Adipocyte (in vitro differentiated cells): ENCODE measurements around the gene RIBC2.
"Not testable (repeated sequence)": the region's sequence is repeated elsewhere in the genome, so short reads cannot be mapped to it uniquely, and the experiment has no call there.

Experiments used
- DNase-seq: peaks from one replicate; pipeline ENCODE4 v3.0.0-alpha.2; 2015; ENCODE audit warnings: low read depth
- H3K27me3 ChIP-seq: replicated peaks from 2 replicates; pipeline ENCODE4 v1.7.0; 2013; ENCODE audit warnings: mild to moderate bottlenecking, low read length, moderate library complexity; ENCODE audit not compliant: control insufficient read depth, insufficient read depth
- H3K36me3 ChIP-seq: 2 replicates; pipeline ENCODE4 v1.7.0; 2013; ENCODE audit warnings: low read length, mild to moderate bottlenecking, moderate library complexity; ENCODE audit not compliant: control insufficient read depth, insufficient read depth, severe bottlenecking
- H3K4me1 ChIP-seq: 2 replicates; pipeline ENCODE4 v1.7.0; 2013; ENCODE audit warnings: mild to moderate bottlenecking, low read length, moderate library complexity; ENCODE audit not compliant: control insufficient read depth, insufficient read depth
- H3K4me3 ChIP-seq: 2 replicates; pipeline ENCODE4 v1.7.0; 2013; ENCODE audit warnings: mild to moderate bottlenecking, low read length, moderate library complexity
- H3K9ac ChIP-seq: 2 replicates; pipeline ENCODE4 v1.7.0; 2013; ENCODE audit warnings: mild to moderate bottlenecking, low read length, moderate library complexity
- H3K9me3 ChIP-seq: 2 replicates; pipeline ENCODE4 v1.7.0; 2013; ENCODE audit warnings: mild to moderate bottlenecking, low read length, moderate library complexity; ENCODE audit not compliant: control insufficient read depth

The RIBC2 gene

GRCh38 chr22:45438336-45438735 lies 24.8 kb downstream of the RIBC2 start:
- no peak for DNase-seq
- H3K9ac ChIP-seq, result no peak overlapping the region
- no peak overlapping the region for H3K4me3 ChIP-seq
- no peaks in the 10 kb centered on the region for H3K27me3 ChIP-seq
- peaks cover 3% of the 10 kb centered on the region for H3K4me1 ChIP-seq
- no peaks in the 10 kb centered on the region for H3K36me3 ChIP-seq
- no peaks in the 10 kb centered on the region for H3K9me3 ChIP-seq

DNA sequence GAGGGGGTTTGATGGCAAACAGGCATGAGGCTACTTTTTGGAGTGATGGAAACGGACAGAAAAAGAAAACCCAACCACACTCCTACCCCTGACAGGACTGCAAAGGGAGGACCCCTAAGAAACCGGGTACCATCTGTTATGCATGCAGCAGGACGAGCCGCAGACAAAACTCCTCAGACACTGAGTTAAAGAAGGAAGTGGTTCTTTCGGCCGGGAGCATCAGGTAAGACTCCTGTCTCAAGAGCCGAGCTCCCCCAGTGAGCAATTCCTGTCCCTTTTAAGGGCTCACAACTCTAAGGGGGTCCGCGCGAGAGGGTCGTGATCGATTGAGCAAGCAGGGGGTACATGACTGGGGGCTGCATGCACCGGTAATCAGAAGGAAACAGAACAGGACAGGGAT lies 27.2 kb downstream of the RIBC2 start:
- not testable (repeated sequence) for H3K4me1 ChIP-seq, DNase-seq, H3K4me3 ChIP-seq, H3K9me3 ChIP-seq, H3K27me3 ChIP-seq, H3K9ac ChIP-seq, H3K36me3 ChIP-seq

DNA sequence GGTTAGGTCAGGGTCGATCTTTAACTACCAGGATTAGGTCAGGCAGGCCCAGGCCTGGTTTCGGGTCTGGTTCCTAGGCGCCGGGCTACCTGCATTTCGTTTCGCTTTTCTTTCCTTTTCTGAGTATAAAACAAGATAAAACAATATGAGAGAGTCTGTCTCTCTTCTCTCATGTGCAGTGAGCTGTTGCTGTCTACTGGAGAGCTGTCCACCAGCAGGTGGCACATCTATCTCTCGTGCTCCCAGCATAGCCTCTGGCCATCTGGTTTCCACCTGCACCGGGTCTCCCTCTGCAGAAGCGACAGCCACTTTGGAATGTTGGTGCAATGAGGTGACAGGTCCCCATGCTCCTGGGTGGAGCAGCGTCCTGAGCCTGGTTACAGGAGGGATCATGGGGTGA lies 27.6 kb downstream of the RIBC2 start:
- H3K9ac ChIP-seq, result no peak overlapping the region
- H3K9me3 ChIP-seq, result no peaks in the 10 kb centered on the region
- no peaks in the 10 kb centered on the region for H3K36me3 ChIP-seq
- no peaks in the 10 kb centered on the region for H3K27me3 ChIP-seq
- no peak overlapping the region for H3K4me3 ChIP-seq
- DNase-seq, result peak; percentile 86
- no peaks in the 10 kb centered on the region for H3K4me1 ChIP-seq

DNA sequence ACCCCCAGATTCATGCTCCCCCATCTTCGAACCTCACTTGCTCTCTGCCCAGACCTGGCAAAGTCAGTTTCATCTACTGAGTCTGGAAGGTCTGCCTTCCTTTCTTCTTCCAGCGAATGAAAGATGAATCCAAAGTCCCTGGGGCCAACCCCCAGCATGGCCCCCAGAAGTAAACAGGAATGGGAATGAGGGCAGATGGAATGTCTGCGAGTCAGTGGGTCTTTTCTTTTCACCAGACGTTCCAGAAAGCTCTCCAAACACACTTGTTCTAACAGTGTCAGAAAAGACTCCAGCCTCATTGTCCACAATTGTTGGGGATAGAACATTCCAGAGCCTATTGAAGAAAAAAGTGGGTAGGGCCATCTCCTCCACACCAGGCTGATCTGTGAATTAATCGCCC lies 28.6 kb downstream of the RIBC2 start:
- H3K27me3 ChIP-seq, result no peaks in the 10 kb centered on the region
- H3K4me1 ChIP-seq, result no peaks in the 10 kb centered on the region
- H3K4me3 ChIP-seq, result no peak overlapping the region
- DNase-seq, result no peak
- no peak overlapping the region for H3K9ac ChIP-seq
- H3K36me3 ChIP-seq, result no peaks in the 10 kb centered on the region
- no peaks in the 10 kb centered on the region for H3K9me3 ChIP-seq

- DNase-seq, result no peak
- Histone ChIP-seq H3K9ac (no peak overlapping the region), H3K4me1 (peaks cover 6% of the 10 kb centered on the region), H3K27me3 (no peaks in the 10 kb centered on the region), H3K4me3 (no peak overlapping the region), H3K36me3 (no peaks in the 10 kb centered on the region), H3K9me3 (no peaks in the 10 kb centered on the region)
Observed at GRCh38 chr22:45444168-45444567, 30.7 kb downstream of the RIBC2 start.

DNA sequence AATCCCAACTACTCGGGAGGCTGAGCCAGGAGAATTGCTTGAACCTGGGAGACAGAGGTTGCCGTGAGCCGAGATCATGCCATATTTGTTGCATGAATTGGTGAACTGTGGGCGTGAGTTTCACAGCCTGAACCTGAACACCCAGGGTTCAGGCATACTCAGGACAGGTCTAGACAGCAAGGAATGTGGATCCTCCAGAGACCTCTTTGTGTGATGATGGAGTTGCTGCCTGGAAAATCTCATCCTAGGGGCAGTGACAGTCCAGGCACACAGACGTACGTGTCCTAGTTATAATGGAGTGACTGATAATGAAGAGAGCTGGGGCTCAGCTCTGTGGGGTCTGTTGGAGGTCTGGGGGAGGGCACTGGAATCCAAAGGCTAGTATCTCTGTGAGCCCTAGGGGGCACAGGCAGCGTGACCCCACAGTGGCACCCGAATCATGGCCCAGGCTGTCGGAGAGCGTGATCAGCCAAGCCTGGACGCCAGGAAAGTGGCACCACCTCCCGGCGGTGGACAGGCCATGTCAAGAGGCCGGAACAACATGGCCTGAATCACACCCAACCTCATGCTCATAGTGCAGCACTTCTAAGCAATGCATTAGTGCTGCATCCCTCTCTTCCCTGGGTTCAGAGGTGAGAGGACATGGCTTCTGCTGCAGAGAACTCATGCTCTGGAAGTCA lies 31.7 kb downstream of the RIBC2 start:
- Histone ChIP-seq H3K36me3 (no peaks in the 10 kb centered on the region), H3K9ac (no peak overlapping the region), H3K27me3 (no peaks in the 10 kb centered on the region), H3K9me3 (no peaks in the 10 kb centered on the region), H3K4me3 (no peak overlapping the region), H3K4me1 (peaks cover 11% of the 10 kb centered on the region)
- no peak for DNase-seq

- no peak for DNase-seq
- H3K27me3 ChIP-seq, result no peaks in the 10 kb centered on the region
- no peaks in the 10 kb centered on the region for H3K36me3 ChIP-seq
Observed at GRCh38 chr22:45446216-45446615, 32.7 kb downstream of the RIBC2 start.

GRCh38 chr22:45447596-45447995 lies 34.1 kb downstream of the RIBC2 start:
- H3K4me3 ChIP-seq, DNase-seq, H3K9ac ChIP-seq, H3K27me3 ChIP-seq, H3K36me3 ChIP-seq, H3K9me3 ChIP-seq: not testable (repeated sequence)
- peaks cover 34% of the 10 kb centered on the region for H3K4me1 ChIP-seq

More at GRCh38 chr22:45446216-45446615, 32.7 kb downstream of the RIBC2 start:
- Histone ChIP-seq H3K9me3 (no peaks in the 10 kb centered on the region), H3K4me3 (no peak overlapping the region), H3K9ac (no peak overlapping the region), H3K4me1 (peaks cover 20% of the 10 kb centered on the region)

DNA sequence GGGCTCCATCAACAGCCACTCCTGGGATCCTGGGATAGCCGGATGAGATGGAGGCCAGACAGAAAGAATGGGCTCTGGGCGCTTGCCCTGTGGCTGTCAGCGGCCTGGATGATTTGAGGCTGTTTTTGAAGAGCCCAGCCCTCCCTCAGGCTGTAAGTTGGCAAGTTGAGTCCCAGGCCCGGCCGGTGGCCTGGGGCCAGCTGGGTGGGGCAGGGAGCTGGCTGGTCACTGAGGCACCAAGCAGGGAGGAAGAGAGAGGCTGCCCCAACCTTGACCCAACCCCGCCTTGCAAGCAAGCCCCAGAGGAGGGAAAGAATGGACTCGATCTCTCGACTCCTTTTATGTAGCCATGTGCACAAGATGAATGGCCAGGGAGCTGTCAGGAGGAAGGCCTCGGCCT lies 34.9 kb downstream of the RIBC2 start:
- no peaks in the 10 kb centered on the region for H3K27me3 ChIP-seq
- H3K4me1 ChIP-seq, result peaks cover 42% of the 10 kb centered on the region
- no peak overlapping the region for H3K4me3 ChIP-seq
- H3K9ac ChIP-seq, result no peak overlapping the region
- H3K9me3 ChIP-seq, result no peaks in the 10 kb centered on the region
- no peak for DNase-seq
- H3K36me3 ChIP-seq, result no peaks in the 10 kb centered on the region

DNA sequence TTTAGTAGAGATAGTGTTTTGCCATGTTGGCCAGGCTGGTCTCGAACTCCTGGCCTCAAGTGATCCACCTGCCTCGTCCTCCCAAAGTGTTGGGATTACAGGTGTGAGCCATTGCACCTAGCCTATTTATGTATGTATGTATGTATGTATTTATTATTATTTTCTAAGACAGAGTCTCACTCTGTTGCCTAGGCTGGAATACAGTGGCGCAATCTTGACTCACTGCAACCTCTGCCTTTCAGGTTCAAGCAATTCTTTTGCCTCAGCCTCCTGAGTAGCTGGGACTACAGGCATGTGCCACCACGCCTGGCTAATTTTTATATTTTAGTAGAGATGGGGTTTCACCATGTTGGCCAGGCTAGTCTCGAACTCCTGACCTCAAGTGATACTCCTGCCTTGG lies 35.9 kb downstream of the RIBC2 start:
- not testable (repeated sequence) for H3K27me3 ChIP-seq, H3K4me3 ChIP-seq
- H3K4me1 ChIP-seq, result peaks cover 52% of the 10 kb centered on the region

DNA sequence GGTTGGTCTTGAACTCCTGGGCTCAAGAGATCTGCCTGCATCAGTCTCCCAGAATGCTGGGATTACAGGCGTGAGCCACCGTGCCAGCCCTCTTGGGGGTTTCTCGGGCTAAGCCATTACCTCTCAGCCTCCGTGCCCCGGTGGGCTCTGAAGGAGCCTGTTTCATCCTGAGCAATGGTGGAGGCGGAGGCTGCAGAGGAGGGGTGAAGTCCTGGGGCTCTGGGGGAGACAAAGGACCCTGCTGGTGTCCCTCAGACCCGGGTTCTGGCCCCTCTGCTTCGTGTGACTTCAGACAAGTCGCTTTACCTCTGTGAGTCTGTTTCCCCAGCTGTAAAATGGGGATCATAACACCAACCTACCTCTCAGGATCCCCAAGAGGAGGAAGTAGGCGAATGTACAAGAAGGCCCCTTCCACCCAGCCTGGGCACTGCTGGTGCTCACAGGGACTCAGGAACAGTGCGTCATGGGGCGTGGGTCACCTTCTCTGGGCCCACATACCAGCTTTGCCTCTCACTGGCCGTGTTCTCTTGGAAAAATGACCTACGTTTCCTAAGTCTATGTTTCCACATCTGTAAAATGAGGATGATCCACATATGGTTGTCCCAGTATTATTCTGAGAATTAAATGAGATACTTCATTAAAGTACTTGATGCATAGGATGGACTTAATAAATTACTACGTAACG lies 36.8 kb downstream of the RIBC2 start:
- Histone ChIP-seq H3K9me3 (no peaks in the 10 kb centered on the region), H3K36me3 (no peaks in the 10 kb centered on the region), H3K27me3 (no peaks in the 10 kb centered on the region), H3K4me1 (peaks cover 56% of the 10 kb centered on the region), H3K4me3 (peak overlapping the region; percentile 26), H3K9ac (peak overlapping the region; percentile 78)
- DNase-seq, result no peak

More for the DNA sequence above, 35.9 kb downstream of the RIBC2 start:
- not testable (repeated sequence) for H3K9me3 ChIP-seq, H3K9ac ChIP-seq, H3K36me3 ChIP-seq, DNase-seq
